ENCODE results near the gene EWSR1.

GRCh38 chr22:29320546-29320945 lies 52.5 kb downstream of the EWSR1 start:
- TF ChIP-seq EZH2phosphoT487 (IDR thresholded peaks at IDR 0.05; ENCODE audit: insufficient read depth, low read depth) (no peak), EZH2 (IDR thresholded peaks at IDR 0.05; ENCODE audit: insufficient read depth, poor library complexity, severe bottlenecking) (no peak)

Measured in GM23248 (cell line).